SK-N-SH (cell line): Measurements from ENCODE around the gene INHBA. TPM values are rescaled to one million over a fixed set of nuclear protein-coding genes. Genes with fewer than 3 reads are reported as not detected.

ENCODE experiments used
- CTCF ChIA-PET: fragments of 300-600, 350-600 bp; formaldehyde crosslinking; extraction: SDS; loops from one replicate; lab custom pipeline; 2021; lab: Yijun Ruan, JAX
- POLR2A ChIA-PET: fragments of 350-600 bp; sonication (Branson Sonifier 250); formaldehyde crosslinking; extraction: SDS; loops from one replicate; lab custom pipeline; 2020; ENCODE audit warnings: antibody characterized with exemption, inconsistent platforms; lab: Yijun Ruan, JAX
- DNase-seq: peaks from one replicate; pipeline ENCODE4 v3.0.0; 2012
- H2AFZ ChIP-seq: fragments of 200-600 bp; sonication (generic); 2 replicates; pipeline ENCODE4 v1.8.1; 2016; ENCODE audit warnings: antibody characterized with exemption, mild to moderate bottlenecking, low read depth
- H3F3A ChIP-seq: fragments of 200-600 bp; sonication (generic); replicated peaks from 2 replicates; pipeline ENCODE3; 2016; ENCODE audit warnings: antibody characterized with exemption, mild to moderate bottlenecking; ENCODE audit not compliant: insufficient read depth
- H3K27ac ChIP-seq, 2 experiments: fragments of 200-500 bp in 1 of 2; fragments of 200-600 bp in 1 of 2; sonication (Bioruptor generic) in 1 of 2; sonication (generic), shearing (Covaris generic) in 1 of 2; 2 replicates each; pipeline versions ENCODE4 v1.5.1 to v1.6.1; 2014 to 2016; ENCODE audit warnings: low read depth in 2 of 2, inconsistent platforms in 1 of 2, low read length in 1 of 2, mild to moderate bottlenecking in 1 of 2, mixed read lengths in 1 of 2
- H3K27me3 ChIP-seq: fragments of 200-600 bp; sonication (generic), shearing (Covaris generic); 2 replicates; pipeline ENCODE4 v1.6.1; 2016; ENCODE audit warnings: mixed run types; ENCODE audit not compliant: insufficient read depth
- H3K36me3 ChIP-seq, 2 experiments: fragments of 200-500 bp in 1 of 2; fragments of 200-600 bp in 1 of 2; sonication (Bioruptor generic) in 1 of 2; sonication (generic) in 1 of 2; replicated peaks in 1 of 2; 2 replicates each; pipeline versions ENCODE3 to v1.5.1; 2014 to 2016; ENCODE audit warnings: low read length in 1 of 2, mild to moderate bottlenecking in 1 of 2; ENCODE audit not compliant: insufficient read depth in 2 of 2, control insufficient read depth in 1 of 2
- H3K4me1 ChIP-seq, 2 experiments: fragments of 200-500 bp in 1 of 2; fragments of 200-600 bp in 1 of 2; sonication (Bioruptor generic) in 1 of 2; sonication (generic), shearing (Covaris generic) in 1 of 2; 2 replicates each; pipeline versions ENCODE4 v1.5.1 to v1.6.1; 2014 to 2016; ENCODE audit warnings: low read depth in 1 of 2, low read length in 1 of 2, mixed run types in 1 of 2; ENCODE audit not compliant: insufficient read depth in 2 of 2, control insufficient read depth in 1 of 2
- H3K4me2 ChIP-seq: fragments of 200-600 bp; sonication (generic), shearing (Covaris generic); 2 replicates; pipeline ENCODE4 v1.6.1; 2017; ENCODE audit warnings: mixed run types
- H3K4me3 ChIP-seq, 2 experiments: fragments of 200-500 bp in 1 of 2; fragments of 200-600 bp in 1 of 2; sonication (Bioruptor generic) in 1 of 2; sonication (generic), shearing (Covaris generic) in 1 of 2; 2 replicates each; pipeline versions ENCODE4 v1.5.1 to v1.8.1; 2014 to 2016; ENCODE audit warnings: low read depth in 2 of 2, inconsistent platforms in 1 of 2, low read length in 1 of 2, mild to moderate bottlenecking in 1 of 2, mixed read lengths in 1 of 2, moderate library complexity in 1 of 2
- H3K79me2 ChIP-seq: fragments of 200-600 bp; sonication (generic); 2 replicates; pipeline ENCODE4 v1.8.1; 2017; ENCODE audit warnings: mild to moderate bottlenecking; ENCODE audit not compliant: insufficient read depth
- H3K9ac ChIP-seq: fragments of 200-600 bp; sonication (generic); 2 replicates; pipeline ENCODE4 v1.6.1; 2017; ENCODE audit warnings: mixed run types
- H3K9me2 ChIP-seq: fragments of 200-600 bp; sonication (generic); 2 replicates; pipeline ENCODE4 v1.6.1; 2017; ENCODE audit warnings: mixed run types
- H3K9me3 ChIP-seq: fragments of 200-600 bp; sonication (generic); 2 replicates; pipeline ENCODE4 v1.6.1; 2017; ENCODE audit warnings: mixed run types, mild to moderate bottlenecking, moderate library complexity
- H4K20me1 ChIP-seq: fragments of 200-600 bp; sonication (generic); 2 replicates; pipeline ENCODE4 v1.6.1; 2017; ENCODE audit warnings: mild to moderate bottlenecking, mixed run types; ENCODE audit not compliant: insufficient read depth
- CHD2 ChIP-seq: fragments of 150-350 bp; IDR thresholded peaks from 2 replicates; pipeline ENCODE4 v1.6.1; 2018; ENCODE audit warnings: low read length; ENCODE audit not compliant: partially characterized antibody
- CTCF ChIP-seq: fragments of 200-600 bp; sonication (generic); IDR thresholded peaks from 2 replicates; pipeline ENCODE4 v1.6.1; 2017; ENCODE audit warnings: antibody characterized with exemption, mild to moderate bottlenecking, moderate library complexity
- FOXM1 ChIP-seq: IDR thresholded peaks from 2 replicates; pipeline ENCODE4 v1.4.0; 2012; ENCODE audit warnings: low read depth, mild to moderate bottlenecking
- GABPA ChIP-seq: IDR thresholded peaks from 2 replicates; pipeline ENCODE4 v1.4.0; 2012; ENCODE audit warnings: low read depth, mild to moderate bottlenecking
- JUND ChIP-seq: IDR thresholded peaks from 2 replicates; pipeline ENCODE4 v1.4.0; 2012
- MAX ChIP-seq: IDR thresholded peaks from 2 replicates; pipeline ENCODE4 v1.4.0; 2012; ENCODE audit warnings: low read depth
- RCOR1 ChIP-seq: fragments of 150-350 bp; IDR thresholded peaks from 2 replicates; pipeline ENCODE4 v1.6.1; 2017; ENCODE audit warnings: antibody characterized with exemption, low read length
- REST ChIP-seq: IDR thresholded peaks from 2 replicates; pipeline ENCODE4 v1.6.1; 2012; ENCODE audit warnings: mild to moderate bottlenecking, low read depth, low read length, moderate library complexity
- RFX5 ChIP-seq: IDR thresholded peaks from 2 replicates; pipeline ENCODE4 v1.6.1; 2012; ENCODE audit warnings: mild to moderate bottlenecking, improper control_type of control experiment, low read length
- RXRA ChIP-seq: IDR thresholded peaks from 2 replicates; pipeline ENCODE4 v1.4.0; 2012; ENCODE audit warnings: low read depth, mild to moderate bottlenecking, borderline replicate concordance
- SIN3A ChIP-seq: IDR thresholded peaks from 2 replicates; pipeline ENCODE4 v1.6.1; 2012; ENCODE audit warnings: low read depth, mild to moderate bottlenecking, low read length, moderate library complexity, borderline replicate concordance
- USF1 ChIP-seq: IDR thresholded peaks from 2 replicates; pipeline ENCODE4 v1.4.0; 2012; ENCODE audit warnings: low read depth, borderline replicate concordance
- polyA plus RNA-seq, 3 experiments: library from polyadenylated mRNA; depleted of rRNA; stranded (reverse); fragments of >200 nt; gene quantifications; 2 replicates each; pipeline ENCODE4 v1.2.3, GENCODE V29; 2012

INHBA gene
- polyA plus RNA-seq, 1 of the 3 experiments (the other 2 are of a cell fraction): 81.0 TPM

- no peak overlapping the region for H3K4me3 ChIP-seq
- no peak overlapping the region for H2AFZ ChIP-seq
- no peak for TF ChIP-seq RFX5
- no peak for TF ChIP-seq USF1
- TF ChIP-seq CTCF: no peak
- no peak for TF ChIP-seq RXRA
- TF ChIP-seq REST: no peak
- no peak for TF ChIP-seq CHD2
- no peak for TF ChIP-seq GABPA
- TF ChIP-seq SIN3A: no peak
- no peak for TF ChIP-seq MAX
- TF ChIP-seq JUND: no peak
- TF ChIP-seq RCOR1: no peak
- TF ChIP-seq FOXM1: no peak
- H3K9ac ChIP-seq: no peak overlapping the region
- H4K20me1 ChIP-seq: no peaks in the 10 kb centered on the region
- H3K79me2 ChIP-seq: no peaks in the 10 kb centered on the region
- ChIA-PET POLR2A (no interaction called here), CTCF (interaction anchor here (1.8 kb wide), 1 partner anchor 15 kb away, joined by 8 read pairs; no protein-coding TSS in a partner anchor)
- H3K9me3 ChIP-seq: no peaks in the 10 kb centered on the region
- H3K36me3 ChIP-seq: peaks cover 0 to 5% of the 10 kb centered on the region in 2 experiments
- H3K9me2 ChIP-seq: no peaks in the 10 kb centered on the region
- no peaks in the 10 kb centered on the region for H3K27me3 ChIP-seq
- DNase-seq: no peak
- no peak overlapping the region for H3K4me2 ChIP-seq
- H3K27ac ChIP-seq: no peak overlapping the region
- H3K4me1 ChIP-seq: no peaks in the 10 kb centered on the region
- H3F3A ChIP-seq: no peaks in the 10 kb centered on the region
These were observed 45.1 kb upstream of the INHBA start for GRCh38 chr7:41747961-41748360.
